ENCODE results near the gene TBRG1. TPM values are rescaled to one million over a fixed set of nuclear protein-coding genes. Genes with fewer than 3 reads are reported as not detected.

TBRG1 gene
- total RNA-seq, 4 donors from 2014 or later, result 34.5 to 40.5 (median 37.6) TPM

DNA sequence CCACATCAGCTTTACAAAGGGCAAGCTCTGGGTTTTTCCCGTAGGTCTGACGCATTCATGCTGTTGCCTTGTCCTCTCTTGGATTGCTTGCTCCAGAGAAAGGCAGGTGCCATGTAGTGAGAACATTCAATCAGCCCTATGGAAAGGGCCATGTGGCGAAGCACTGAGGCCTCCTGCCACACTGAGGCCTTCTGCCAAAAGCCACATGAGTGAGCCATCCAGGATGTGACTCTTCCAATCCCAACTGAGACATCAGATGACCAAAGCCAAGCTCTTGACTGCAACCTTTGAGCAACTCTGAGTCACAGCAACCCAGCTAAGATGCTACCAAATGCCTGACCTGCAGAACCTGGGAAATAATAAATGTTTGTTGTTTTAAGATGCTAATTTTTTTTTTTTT lies 20.5 kb upstream of the TBRG1 start:
- TF ChIP-seq, protein P1, sequence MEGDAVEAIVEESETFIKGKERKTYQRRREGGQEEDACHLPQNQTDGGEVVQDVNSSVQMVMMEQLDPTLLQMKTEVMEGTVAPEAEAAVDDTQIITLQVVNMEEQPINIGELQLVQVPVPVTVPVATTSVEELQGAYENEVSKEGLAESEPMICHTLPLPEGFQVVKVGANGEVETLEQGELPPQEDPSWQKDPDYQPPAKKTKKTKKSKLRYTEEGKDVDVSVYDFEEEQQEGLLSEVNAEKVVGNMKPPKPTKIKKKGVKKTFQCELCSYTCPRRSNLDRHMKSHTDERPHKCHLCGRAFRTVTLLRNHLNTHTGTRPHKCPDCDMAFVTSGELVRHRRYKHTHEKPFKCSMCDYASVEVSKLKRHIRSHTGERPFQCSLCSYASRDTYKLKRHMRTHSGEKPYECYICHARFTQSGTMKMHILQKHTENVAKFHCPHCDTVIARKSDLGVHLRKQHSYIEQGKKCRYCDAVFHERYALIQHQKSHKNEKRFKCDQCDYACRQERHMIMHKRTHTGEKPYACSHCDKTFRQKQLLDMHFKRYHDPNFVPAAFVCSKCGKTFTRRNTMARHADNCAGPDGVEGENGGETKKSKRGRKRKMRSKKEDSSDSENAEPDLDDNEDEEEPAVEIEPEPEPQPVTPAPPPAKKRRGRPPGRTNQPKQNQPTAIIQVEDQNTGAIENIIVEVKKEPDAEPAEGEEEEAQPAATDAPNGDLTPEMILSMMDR (IDR thresholded peaks at IDR 0.05; ENCODE audit: low read depth), result no peak

DNA sequence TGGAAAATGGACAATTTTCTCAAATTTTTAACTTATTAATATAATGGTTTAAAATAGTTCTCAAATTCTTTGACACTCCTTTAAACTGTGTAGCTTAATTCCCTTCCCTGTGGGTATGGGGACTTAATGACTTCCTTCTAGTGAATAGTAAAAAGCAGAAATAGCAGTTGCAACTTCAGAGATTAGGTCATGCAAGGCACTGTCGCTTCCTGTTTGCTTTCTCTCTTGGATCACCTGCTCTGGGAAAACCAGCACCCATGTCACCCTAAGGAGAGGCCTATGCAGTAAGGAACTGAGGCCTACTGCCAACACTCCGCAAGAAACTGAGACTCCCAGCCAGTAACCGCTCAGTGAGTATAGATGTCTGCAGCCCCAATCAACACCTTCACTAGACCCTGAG lies 16.9 kb upstream of the TBRG1 start:
- TF ChIP-seq, protein P1 (IDR thresholded peaks at IDR 0.05; ENCODE audit: low read depth), result no peak

DNA sequence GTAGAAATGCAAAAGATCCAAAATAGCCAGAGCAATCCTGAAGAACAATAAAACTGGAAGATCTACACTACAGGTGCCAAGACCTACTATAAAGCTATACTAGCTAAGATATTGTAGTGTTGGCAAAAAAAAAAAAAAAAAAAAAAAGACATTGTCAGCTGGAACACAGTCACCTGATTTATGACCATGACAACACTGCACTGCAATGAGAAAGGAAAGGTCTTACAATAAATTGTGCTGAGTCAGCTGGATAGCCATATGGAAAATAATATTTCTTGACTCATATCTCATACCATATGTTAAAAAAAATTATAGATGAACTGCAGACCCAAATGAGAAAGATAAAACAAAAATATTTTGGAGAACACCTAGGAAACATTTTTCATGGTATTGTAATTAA lies 14.5 kb upstream of the TBRG1 start:
- TF ChIP-seq, protein P1 (IDR thresholded peaks at IDR 0.05; ENCODE audit: low read depth), result no peak

- TF ChIP-seq, protein P1 (IDR thresholded peaks at IDR 0.05; ENCODE audit: low read depth), result no peak
Observed at GRCh38 chr11:124610295-124610694, 12.4 kb upstream of the TBRG1 start.

- TF ChIP-seq, protein P1 (IDR thresholded peaks at IDR 0.05; ENCODE audit: low read depth), result no peak
Observed at GRCh38 chr11:124611064-124611463, 11.6 kb upstream of the TBRG1 start, which contains the start of gene PANX3. TSS of gene PANX3 (plus strand) at chr11:124611428. CDS start at chr11:124611557, 129 bp downstream.

GRCh38 chr11:124612045-124612444 lies 10.6 kb upstream of the TBRG1 start:
- TF ChIP-seq, protein P1 (IDR thresholded peaks at IDR 0.05; ENCODE audit: low read depth), result no peak

- TF ChIP-seq, protein P1 (IDR thresholded peaks at IDR 0.05; ENCODE audit: low read depth), result no peak
Observed at GRCh38 chr11:124612567-124613246, 10.0 kb upstream of the TBRG1 start.

All from subcutaneous adipose tissue (tissue), 4 donors.